GM23338 (cell line): ENCODE results near the gene TCERG1. TPM values are rescaled to one million over a fixed set of nuclear protein-coding genes. Genes with fewer than 3 reads are reported as not detected.

Source experiments
- ATAC-seq: fragments of 200-7000 bp; cut with Tn5 transposase; 3 replicates; pipeline ENCODE4 v1.9.1; 2020
- DNase-seq: peaks from one replicate; pipeline ENCODE4 v3.0.0-alpha.2; 2015; ENCODE audit warnings: low spot score
- H2AFZ ChIP-seq: fragments of 200-600 bp; sonication (generic); 2 replicates; pipeline ENCODE4 v1.8.0; 2016; ENCODE audit warnings: antibody characterized with exemption, mild to moderate bottlenecking, moderate library complexity
- H3F3A ChIP-seq: fragments of 200-600 bp; sonication (generic); replicated peaks from 2 replicates; pipeline ENCODE4 v1.8.0; 2017; ENCODE audit warnings: antibody characterized with exemption, mixed run types, low read depth
- H3K27ac ChIP-seq: fragments of 200-600 bp; sonication (generic); 2 replicates; pipeline ENCODE4 v1.6.1; 2016; ENCODE audit warnings: low read depth
- H3K27me3 ChIP-seq: fragments of 200-600 bp; sonication (generic); 2 replicates; pipeline ENCODE4 v1.8.0; 2016; ENCODE audit warnings: mild to moderate bottlenecking, mixed run types, moderate library complexity; ENCODE audit not compliant: insufficient read depth
- H3K36me3 ChIP-seq: fragments of 200-600 bp; sonication (generic); 2 replicates; pipeline ENCODE4 v1.8.0; 2016; ENCODE audit warnings: mild to moderate bottlenecking; ENCODE audit not compliant: insufficient read depth
- H3K4me1 ChIP-seq: fragments of 200-600 bp; sonication (generic); 2 replicates; pipeline ENCODE4 v1.8.0; 2016; ENCODE audit warnings: mild to moderate bottlenecking, moderate library complexity; ENCODE audit not compliant: insufficient read depth
- H3K4me2 ChIP-seq: fragments of 200-600 bp; sonication (generic); 2 replicates; pipeline ENCODE4 v1.7.1; 2017; ENCODE audit warnings: mixed run types
- H3K4me3 ChIP-seq: fragments of 200-600 bp; sonication (generic); 2 replicates; pipeline ENCODE4 v1.6.1; 2016; ENCODE audit warnings: mixed run types
- H3K79me2 ChIP-seq: fragments of 200-600 bp; sonication (generic); replicated peaks from 2 replicates; pipeline ENCODE4 v1.8.0; 2017; ENCODE audit warnings: mild to moderate bottlenecking; ENCODE audit not compliant: insufficient read depth
- H3K9me2 ChIP-seq: fragments of 200-600 bp; sonication (generic); 2 replicates; pipeline ENCODE4 v1.8.0; 2017; ENCODE audit not compliant: insufficient read depth
- H4K20me1 ChIP-seq: fragments of 200-600 bp; sonication (generic); replicated peaks from 2 replicates; pipeline ENCODE4 v1.8.0; 2017; ENCODE audit warnings: mild to moderate bottlenecking; ENCODE audit not compliant: insufficient read depth
- H3K27ac Mint-ChIP-seq: 2 replicates; pipeline ENCODE4 v1.8.0; 2020; ENCODE audit warnings: inconsistent platforms, mild to moderate bottlenecking, moderate library complexity, mixed read lengths
- H3K27me3 Mint-ChIP-seq: 3 replicates; pipeline ENCODE4 v1.8.0; 2022; ENCODE audit warnings: low read depth, mild to moderate bottlenecking, moderate library complexity, mixed read lengths, inconsistent platforms; ENCODE audit not compliant: insufficient read depth, poor library complexity
- H3K36me3 Mint-ChIP-seq: 3 replicates; pipeline ENCODE4 v1.8.0; 2021; ENCODE audit warnings: low read depth, mild to moderate bottlenecking, inconsistent platforms, moderate library complexity, mixed read lengths
- H3K4me1 Mint-ChIP-seq: 3 replicates; pipeline ENCODE4 v1.8.0; 2020; ENCODE audit warnings: mild to moderate bottlenecking, inconsistent platforms, mixed read lengths
- H3K4me3 Mint-ChIP-seq: 3 replicates; pipeline ENCODE4 v1.8.0; 2021; ENCODE audit warnings: moderate library complexity, mild to moderate bottlenecking, inconsistent platforms, mixed read lengths
- H3K9me3 Mint-ChIP-seq: 3 replicates; pipeline ENCODE4 v1.8.0; 2020; ENCODE audit warnings: moderate library complexity, mild to moderate bottlenecking, inconsistent platforms, mixed read lengths
- CREB1 ChIP-seq: fragments of 250-450 bp; sonication (Bioruptor Pico); IDR thresholded peaks from 2 replicates; pipeline ENCODE4 v1.5.0; 2020; ENCODE audit warnings: low read depth, mild to moderate bottlenecking, moderate library complexity
- CTCF ChIP-seq, 2 experiments: fragments of 200-600 bp in 1 of 2; sonication (generic) in 1 of 2; conservative IDR thresholded peaks; 2 replicates each; pipeline versions ENCODE4 v1.5.1 to v1.6.1; 2016 to 2017; ENCODE audit warnings: antibody characterized with exemption in 2 of 2, low read depth in 2 of 2, mild to moderate bottlenecking in 2 of 2, moderate library complexity in 1 of 2
- EZH2 ChIP-seq: fragments of 200-600 bp; sonication (generic); IDR thresholded peaks from one replicate; pipeline ENCODE4 v1.8.0; 2017; ENCODE audit warnings: antibody characterized with exemption, mild to moderate bottlenecking, low read depth; ENCODE audit not compliant: unreplicated experiment
- EZH2phosphoT487 ChIP-seq: fragments of 200-600 bp; sonication (generic); IDR thresholded peaks from one replicate; pipeline ENCODE4 v1.8.1; 2018; ENCODE audit warnings: antibody characterized with exemption; ENCODE audit not compliant: unreplicated experiment
- JUNB ChIP-seq: IDR thresholded peaks from one replicate; pipeline ENCODE4 v1.6.1; 2016; ENCODE audit warnings: antibody characterized with exemption; ENCODE audit not compliant: unreplicated experiment
- NANOG ChIP-seq: IDR thresholded peaks from 2 replicates; pipeline ENCODE4 v1.6.1; 2016; ENCODE audit warnings: antibody characterized with exemption, borderline replicate concordance
- POLR2AphosphoS5 ChIP-seq: IDR thresholded peaks from 2 replicates; pipeline ENCODE4 v1.6.1; 2016; ENCODE audit warnings: antibody characterized with exemption, low read depth
- ZNF114 ChIP-seq: fragments of 250-450 bp; sonication (Bioruptor Pico); IDR thresholded peaks from 2 replicates; pipeline ENCODE4 v1.5.0; 2020; ENCODE audit warnings: mild to moderate bottlenecking, moderate library complexity
- ZNF331 ChIP-seq: fragments of 250-450 bp; sonication (Bioruptor Pico); IDR thresholded peaks from 2 replicates; pipeline ENCODE4 v1.5.0; 2020; ENCODE audit warnings: low read depth, mild to moderate bottlenecking, moderate library complexity
- ZNF462 ChIP-seq: fragments of 250-450 bp; sonication (Bioruptor Pico); IDR thresholded peaks from 2 replicates; pipeline ENCODE4 v1.5.0; 2020; ENCODE audit warnings: mild to moderate bottlenecking, moderate library complexity
- polyA plus RNA-seq: library from polyadenylated mRNA; unstranded; fragments of >200 nt; fragmentation: Nextera tagmentation; extraction: Ambion mirVana; gene quantifications from 2 replicates; pipeline ENCODE4 v1.2.1, GENCODE V29; 2016
- total RNA-seq: library from RNA; depleted of rRNA; stranded (reverse); fragments of >200 nt; shearing (Covaris generic); gene quantifications from 2 replicates; pipeline ENCODE4 v1.2.3, GENCODE V29; 2014
- TF ChIP-seq, protein P1 (sequence below): IDR thresholded peaks from one replicate; pipeline ENCODE4 v1.6.1; 2018; ENCODE audit warnings: antibody characterized with exemption; ENCODE audit not compliant: unreplicated experiment

TCERG1 gene
- total and polyA plus RNA-seq, 2 experiments from 2014 or later = 127 to 178 TPM

DNA sequence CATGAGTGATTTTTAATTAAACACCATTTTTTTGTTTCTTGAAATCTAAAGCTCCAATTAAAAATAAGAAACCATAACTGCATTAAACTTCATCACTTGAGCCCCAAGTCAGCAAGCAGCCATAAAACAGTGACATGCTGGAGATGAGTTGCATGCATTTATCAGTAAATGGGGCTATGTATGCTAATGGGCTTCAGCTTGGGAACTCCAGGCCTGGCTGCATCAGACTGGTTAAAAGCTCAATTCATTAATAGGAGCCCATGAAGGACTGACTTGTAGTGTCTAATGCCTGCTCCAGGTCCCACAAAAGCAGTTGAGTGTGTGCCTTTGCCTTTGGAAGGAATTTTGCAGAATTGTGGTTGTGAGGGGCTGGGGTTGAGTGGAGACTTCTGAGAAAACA lies 102.5 kb downstream of the TCERG1 start:
- 0 out of 3 replicates have a peak, but pooled peaks cover 2% of the 10 kb centered on the region for H3K4me1 Mint-ChIP-seq
- ATAC-seq (no peak), DNase-seq (no peak)
- Histone ChIP-seq H3K4me1 (no peaks in the 10 kb centered on the region), H3K4me2 (no peak overlapping the region), H3K9me2 (no peaks in the 10 kb centered on the region), H4K20me1 (no peaks in the 10 kb centered on the region), H2AFZ (peak overlapping the region; percentile 43; the same call in 1 of the 2 replicates), H3K36me3 (no peaks in the 10 kb centered on the region), H3K4me3 (no peak overlapping the region), H3K27me3 (no peaks in the 10 kb centered on the region), H3K79me2 (no peaks in the 10 kb centered on the region), H3K27ac (no peak overlapping the region), H3F3A (no peaks in the 10 kb centered on the region)
- no peak overlapping the region for H3K27ac Mint-ChIP-seq
- H3K9me3 Mint-ChIP-seq = no peaks in the 10 kb centered on the region
- H3K4me3 Mint-ChIP-seq = no peak overlapping the region
- no peaks in the 10 kb centered on the region for H3K27me3 Mint-ChIP-seq
- no peaks in the 10 kb centered on the region for H3K36me3 Mint-ChIP-seq
- TF ChIP-seq CREB1 (CRISPR knock-in tag) (no peak), JUNB (no peak), EZH2phosphoT487 (no peak), ZNF462 (no peak), POLR2AphosphoS5 (no peak), EZH2 (no peak), ZNF114 (CRISPR knock-in tag) (no peak), ZNF331 (CRISPR knock-in tag) (no peak), CTCF (conservative IDR thresholded peaks at IDR 0.05; ENCODE audit: low read depth in 2 of 2) (no peak), NANOG (no peak)
- TF ChIP-seq, protein P1, sequence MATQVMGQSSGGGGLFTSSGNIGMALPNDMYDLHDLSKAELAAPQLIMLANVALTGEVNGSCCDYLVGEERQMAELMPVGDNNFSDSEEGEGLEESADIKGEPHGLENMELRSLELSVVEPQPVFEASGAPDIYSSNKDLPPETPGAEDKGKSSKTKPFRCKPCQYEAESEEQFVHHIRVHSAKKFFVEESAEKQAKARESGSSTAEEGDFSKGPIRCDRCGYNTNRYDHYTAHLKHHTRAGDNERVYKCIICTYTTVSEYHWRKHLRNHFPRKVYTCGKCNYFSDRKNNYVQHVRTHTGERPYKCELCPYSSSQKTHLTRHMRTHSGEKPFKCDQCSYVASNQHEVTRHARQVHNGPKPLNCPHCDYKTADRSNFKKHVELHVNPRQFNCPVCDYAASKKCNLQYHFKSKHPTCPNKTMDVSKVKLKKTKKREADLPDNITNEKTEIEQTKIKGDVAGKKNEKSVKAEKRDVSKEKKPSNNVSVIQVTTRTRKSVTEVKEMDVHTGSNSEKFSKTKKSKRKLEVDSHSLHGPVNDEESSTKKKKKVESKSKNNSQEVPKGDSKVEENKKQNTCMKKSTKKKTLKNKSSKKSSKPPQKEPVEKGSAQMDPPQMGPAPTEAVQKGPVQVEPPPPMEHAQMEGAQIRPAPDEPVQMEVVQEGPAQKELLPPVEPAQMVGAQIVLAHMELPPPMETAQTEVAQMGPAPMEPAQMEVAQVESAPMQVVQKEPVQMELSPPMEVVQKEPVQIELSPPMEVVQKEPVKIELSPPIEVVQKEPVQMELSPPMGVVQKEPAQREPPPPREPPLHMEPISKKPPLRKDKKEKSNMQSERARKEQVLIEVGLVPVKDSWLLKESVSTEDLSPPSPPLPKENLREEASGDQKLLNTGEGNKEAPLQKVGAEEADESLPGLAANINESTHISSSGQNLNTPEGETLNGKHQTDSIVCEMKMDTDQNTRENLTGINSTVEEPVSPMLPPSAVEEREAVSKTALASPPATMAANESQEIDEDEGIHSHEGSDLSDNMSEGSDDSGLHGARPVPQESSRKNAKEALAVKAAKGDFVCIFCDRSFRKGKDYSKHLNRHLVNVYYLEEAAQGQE = no peak
